GM12801 (cell line): Measurements from ENCODE around the gene SLC35D3.

Experiments
- CTCF ChIP-seq: IDR thresholded peaks from one replicate; pipeline ENCODE4 v1.5.1; 2011; ENCODE audit warnings: control low read depth; ENCODE audit not compliant: insufficient read length; ENCODE audit errors: extremely low read depth

The SLC35D3 gene

GRCh38 chr6:136962661-136963060 lies 40.6 kb downstream of the SLC35D3 start:
- no peak for TF ChIP-seq CTCF

GRCh38 chr6:136963259-136963658 lies 41.2 kb downstream of the SLC35D3 start:
- no peak for TF ChIP-seq CTCF

- TF ChIP-seq CTCF: no peak
These were observed 42.3 kb downstream of the SLC35D3 start for GRCh38 chr6:136964398-136964797.

- TF ChIP-seq CTCF: no peak
These were observed 46.0 kb downstream of the SLC35D3 start for GRCh38 chr6:136967876-136968752.

- no peak for TF ChIP-seq CTCF
These were observed 46.7 kb downstream of the SLC35D3 start for GRCh38 chr6:136968837-136969236.

GRCh38 chr6:136969433-136969832 lies 47.3 kb downstream of the SLC35D3 start:
- no peak for TF ChIP-seq CTCF

- no peak for TF ChIP-seq CTCF
These were observed 47.8 kb downstream of the SLC35D3 start for GRCh38 chr6:136969930-136970329.
